ENCODE results near the gene PPOX.
A peak's percentile ranks its signal among the peaks of the same experiment; 100 is the strongest.

PPOX gene

DNA sequence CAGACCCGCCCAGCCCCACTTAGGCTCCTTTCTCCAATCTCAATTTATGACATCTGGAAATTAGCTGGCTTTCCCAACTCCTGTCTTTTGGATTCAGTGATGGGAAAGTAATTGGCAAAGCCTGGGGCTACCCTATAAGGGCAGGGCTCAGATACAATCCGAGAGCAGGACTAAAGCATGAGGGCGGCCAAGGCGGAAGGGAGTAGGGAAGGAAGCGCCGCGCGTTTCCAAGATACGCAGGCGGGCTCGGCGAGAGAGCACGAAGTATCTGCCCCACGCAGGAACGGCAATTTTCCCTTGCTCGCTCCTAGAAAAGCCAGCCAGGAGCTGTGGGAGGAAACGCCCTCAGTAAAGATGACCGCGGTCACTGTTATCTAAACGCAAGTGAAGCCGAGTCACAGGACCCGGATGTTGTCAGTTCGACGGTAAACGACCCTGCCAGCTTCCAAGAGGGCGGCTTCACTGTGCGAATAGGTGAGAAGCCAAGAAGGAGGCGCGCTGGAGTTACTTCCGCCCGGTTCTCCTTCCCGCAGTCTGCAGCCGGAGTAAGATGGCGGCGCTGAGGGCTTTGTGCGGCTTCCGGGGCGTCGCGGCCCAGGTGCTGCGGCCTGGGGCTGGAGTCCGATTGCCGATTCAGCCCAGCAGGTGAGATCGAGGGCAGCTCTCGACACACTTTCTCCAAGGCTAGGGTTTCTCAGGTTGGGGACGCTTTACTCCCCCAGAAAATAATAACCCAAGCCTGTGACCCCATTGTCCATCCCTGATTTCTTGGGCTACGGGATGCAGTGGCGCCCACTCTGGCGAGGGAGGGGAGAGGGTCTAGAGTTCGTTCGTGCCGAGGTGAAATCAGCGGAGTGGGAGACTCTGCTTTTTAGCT is 35.8 kb downstream of the PPOX start, which contains the start of gene NDUFS2:
TSS of gene NDUFS2 (plus strand) at position 532 of the 877 bp plus-strand sequence. CDS start at position 551, 19 bp downstream.
- Histone ChIP-seq H3K79me2 (ENCODE audit: insufficient read depth, low read length) (no peaks in the 10 kb centered on the region), H3K4me1 (ENCODE audit: insufficient read depth, low read length, severe bottlenecking) (peaks cover 21% of the 10 kb centered on the region)

DNA sequence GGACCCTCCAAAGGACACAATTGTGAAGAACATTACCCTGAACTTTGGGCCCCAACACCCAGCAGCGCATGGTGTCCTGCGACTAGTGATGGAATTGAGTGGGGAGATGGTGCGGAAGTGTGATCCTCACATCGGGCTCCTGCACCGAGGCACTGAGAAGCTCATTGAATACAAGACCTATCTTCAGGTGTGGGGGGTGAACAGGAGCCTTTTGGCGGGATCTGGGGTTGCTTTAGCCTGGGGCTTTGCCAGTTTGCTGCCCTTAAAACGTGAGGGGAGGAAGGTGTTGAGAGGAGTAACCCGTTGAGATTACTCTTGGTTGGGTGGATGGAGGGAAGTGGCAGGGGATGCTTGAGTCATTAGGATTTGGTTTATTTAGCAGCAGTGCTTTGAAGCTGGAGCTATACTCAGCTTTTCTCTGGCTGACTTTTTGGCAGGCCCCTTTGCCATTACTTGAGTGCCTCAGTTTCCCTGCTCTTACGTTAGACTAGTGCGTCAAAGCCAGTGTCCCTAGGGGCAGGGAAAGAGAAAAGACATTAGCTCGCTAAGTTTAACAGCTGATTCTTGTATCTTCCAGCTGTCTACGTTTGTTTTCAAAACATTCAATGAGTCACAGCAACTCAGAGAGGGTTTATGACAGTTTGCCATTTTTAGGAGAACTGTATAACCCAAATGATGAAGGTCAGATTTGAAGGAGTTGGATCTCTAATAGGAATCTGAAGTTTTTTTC is 40.4 kb downstream of the PPOX start:
- no peak for TF ChIP-seq EZH2 (IDR thresholded peaks at IDR 0.05; ENCODE audit: borderline replicate concordance, low read length)
- TF ChIP-seq, protein P1, sequence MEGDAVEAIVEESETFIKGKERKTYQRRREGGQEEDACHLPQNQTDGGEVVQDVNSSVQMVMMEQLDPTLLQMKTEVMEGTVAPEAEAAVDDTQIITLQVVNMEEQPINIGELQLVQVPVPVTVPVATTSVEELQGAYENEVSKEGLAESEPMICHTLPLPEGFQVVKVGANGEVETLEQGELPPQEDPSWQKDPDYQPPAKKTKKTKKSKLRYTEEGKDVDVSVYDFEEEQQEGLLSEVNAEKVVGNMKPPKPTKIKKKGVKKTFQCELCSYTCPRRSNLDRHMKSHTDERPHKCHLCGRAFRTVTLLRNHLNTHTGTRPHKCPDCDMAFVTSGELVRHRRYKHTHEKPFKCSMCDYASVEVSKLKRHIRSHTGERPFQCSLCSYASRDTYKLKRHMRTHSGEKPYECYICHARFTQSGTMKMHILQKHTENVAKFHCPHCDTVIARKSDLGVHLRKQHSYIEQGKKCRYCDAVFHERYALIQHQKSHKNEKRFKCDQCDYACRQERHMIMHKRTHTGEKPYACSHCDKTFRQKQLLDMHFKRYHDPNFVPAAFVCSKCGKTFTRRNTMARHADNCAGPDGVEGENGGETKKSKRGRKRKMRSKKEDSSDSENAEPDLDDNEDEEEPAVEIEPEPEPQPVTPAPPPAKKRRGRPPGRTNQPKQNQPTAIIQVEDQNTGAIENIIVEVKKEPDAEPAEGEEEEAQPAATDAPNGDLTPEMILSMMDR (IDR thresholded peaks at IDR 0.05; ENCODE audit: low read length) = no peak
- Histone ChIP-seq H3K9ac (ENCODE audit: low read length) (no peak overlapping the region), H4K20me1 (ENCODE audit: insufficient read depth, low read length) (no peaks in the 10 kb centered on the region), H3F3A (ENCODE audit: insufficient read depth, low read length) (no peaks in the 10 kb centered on the region), H3K9me3 (ENCODE audit: low read length) (no peaks in the 10 kb centered on the region), H3K27me3 (ENCODE audit: insufficient read depth, low read length) (no peaks in the 10 kb centered on the region), H3K4me1 (ENCODE audit: insufficient read depth, low read length, severe bottlenecking) (peaks cover 15% of the 10 kb centered on the region), H3K27ac (ENCODE audit: low read depth, low read length, poor library complexity, severe bottlenecking) (no peak overlapping the region), H3K36me3 (ENCODE audit: insufficient read depth, low read length) (peaks cover 62% of the 10 kb centered on the region), H3K4me2 (ENCODE audit: low read length) (no peak overlapping the region), H3K9me2 (ENCODE audit: low read depth, low read length) (no peaks in the 10 kb centered on the region), H3K4me3 (ENCODE audit: low read depth, low read length, poor library complexity, severe bottlenecking) (no peak overlapping the region), H3K79me2 (ENCODE audit: insufficient read depth, low read length) (no peaks in the 10 kb centered on the region), H2AFZ (ENCODE audit: low read length) (no peak overlapping the region)

More for the DNA sequence above, 35.8 kb downstream of the PPOX start, which contains the start of gene NDUFS2:
- Histone ChIP-seq H3K36me3 (ENCODE audit: insufficient read depth, low read length) (peaks cover 31% of the 10 kb centered on the region), H3F3A (ENCODE audit: insufficient read depth, low read length) (no peaks in the 10 kb centered on the region), H3K9me2 (ENCODE audit: low read depth, low read length) (no peaks in the 10 kb centered on the region), H2AFZ (ENCODE audit: low read length) (peak within 1 kb of the TSS; percentile 27), H3K27ac (ENCODE audit: low read depth, low read length, poor library complexity, severe bottlenecking) (peak within 1 kb of the TSS; percentile 77), H3K4me3 (ENCODE audit: low read depth, low read length, poor library complexity, severe bottlenecking) (peak within 1 kb of the TSS; percentile 84), H3K9ac (ENCODE audit: low read length) (peak within 1 kb of the TSS; percentile 91), H3K27me3 (ENCODE audit: insufficient read depth, low read length) (no peaks in the 10 kb centered on the region), H3K4me2 (ENCODE audit: low read length) (peak within 1 kb of the TSS; percentile 77), H3K9me3 (ENCODE audit: low read length) (no peaks in the 10 kb centered on the region), H4K20me1 (ENCODE audit: insufficient read depth, low read length) (no peaks in the 10 kb centered on the region)
- TF ChIP-seq EZH2 (IDR thresholded peaks at IDR 0.05; ENCODE audit: borderline replicate concordance, low read length) = no peak
- TF ChIP-seq, protein P1 (IDR thresholded peaks at IDR 0.05; ENCODE audit: low read length) = peak; percentile 53

DNA sequence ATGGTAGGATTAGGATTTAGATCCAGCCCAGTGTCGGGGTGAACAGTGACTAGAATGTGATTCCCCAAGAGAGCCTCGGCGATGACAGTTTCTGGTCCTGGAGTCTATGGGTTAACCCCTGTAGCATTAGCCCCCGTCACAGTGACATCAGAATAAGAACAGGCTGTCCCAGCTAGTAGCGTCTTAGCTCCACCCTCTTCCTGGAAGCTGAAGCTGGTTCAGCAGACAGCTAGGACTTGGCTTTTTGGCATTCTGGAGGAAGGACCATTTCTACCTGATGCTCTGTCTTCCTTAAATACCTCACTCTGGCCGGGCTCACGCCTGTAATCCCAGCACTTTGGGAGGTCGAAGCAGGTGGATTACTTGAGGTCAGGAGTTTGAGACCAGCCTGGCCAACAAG is 40.9 kb downstream of the PPOX start:
- H3K4me1 ChIP-seq (ENCODE audit: insufficient read depth, low read length, severe bottlenecking) = peaks cover 12% of the 10 kb centered on the region
- peaks cover 68% of the 10 kb centered on the region for H3K36me3 ChIP-seq (ENCODE audit: insufficient read depth, low read length)
- no peak overlapping the region for H3K4me3 ChIP-seq (ENCODE audit: low read depth, low read length, poor library complexity, severe bottlenecking)
- H3K4me2 ChIP-seq (ENCODE audit: low read length) = no peak overlapping the region
- no peaks in the 10 kb centered on the region for H3K27me3 ChIP-seq (ENCODE audit: insufficient read depth, low read length)
- no peak overlapping the region for H2AFZ ChIP-seq (ENCODE audit: low read length)
- no peaks in the 10 kb centered on the region for H3K9me2 ChIP-seq (ENCODE audit: low read depth, low read length)
- no peaks in the 10 kb centered on the region for H4K20me1 ChIP-seq (ENCODE audit: insufficient read depth, low read length)
- H3K9me3 ChIP-seq (ENCODE audit: low read length) = no peaks in the 10 kb centered on the region
- no peak overlapping the region for H3K9ac ChIP-seq (ENCODE audit: low read length)
- no peaks in the 10 kb centered on the region for H3F3A ChIP-seq (ENCODE audit: insufficient read depth, low read length)
- H3K27ac ChIP-seq (ENCODE audit: low read depth, low read length, poor library complexity, severe bottlenecking) = no peak overlapping the region
- no peaks in the 10 kb centered on the region for H3K79me2 ChIP-seq (ENCODE audit: insufficient read depth, low read length)
- TF ChIP-seq EZH2 (IDR thresholded peaks at IDR 0.05; ENCODE audit: borderline replicate concordance, low read length) = no peak
- TF ChIP-seq, protein P1 (IDR thresholded peaks at IDR 0.05; ENCODE audit: low read length) = no peak

All from OCI-LY1 (cell line).